ENCODE measurements around the gene ERC1.

Gene ERC1

DNA sequence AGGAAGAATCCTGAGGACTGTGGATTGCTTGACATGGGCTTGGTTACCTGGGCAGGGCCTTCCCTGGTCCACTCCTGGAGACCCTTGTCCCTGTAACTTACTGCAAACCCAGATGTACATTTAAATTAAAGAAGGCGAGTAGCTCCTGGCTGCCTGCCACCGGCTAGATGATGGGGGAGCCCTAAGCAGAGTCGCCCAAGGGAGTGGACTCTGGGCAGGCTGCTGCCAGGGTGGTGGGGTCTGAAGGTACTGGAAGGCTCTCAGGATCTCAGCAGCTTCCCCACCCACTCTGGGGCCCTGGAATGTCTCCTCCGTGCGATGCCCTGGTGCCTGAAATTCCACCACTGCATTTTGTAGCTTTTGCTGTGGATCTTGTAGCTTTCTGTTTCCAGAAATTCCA lies 528.6 kb downstream of the ERC1 start:
- Histone ChIP-seq H3K36me3 (replicated peaks; ENCODE audit: insufficient read depth, low read length) (no peaks in the 10 kb centered on the region), H3K4me1 (ENCODE audit: low read length) (no peaks in the 10 kb centered on the region), H2AFZ (ENCODE audit: low read length) (no peak overlapping the region), H3K9me2 (replicated peaks; ENCODE audit: insufficient read depth, low read length) (no peaks in the 10 kb centered on the region), H3F3A (ENCODE audit: insufficient read depth, low read length) (no peaks in the 10 kb centered on the region), H3K9me3 (replicated peaks; ENCODE audit: insufficient read depth, low read length) (no peaks in the 10 kb centered on the region), H3K9ac (ENCODE audit: low read length) (no peak overlapping the region), H4K20me1 (ENCODE audit: insufficient read depth, low read length) (no peaks in the 10 kb centered on the region), H3K4me2 (ENCODE audit: low read depth, low read length) (no peak overlapping the region), H3K27me3 (replicated peaks; ENCODE audit: insufficient read depth, low read length) (no peaks in the 10 kb centered on the region), H3K27ac (ENCODE audit: low read length) (no peak overlapping the region), H3K4me3 (ENCODE audit: low read length) (no peak overlapping the region), H3K79me2 (ENCODE audit: low read length) (no peaks in the 10 kb centered on the region)
- TF ChIP-seq, protein P1, sequence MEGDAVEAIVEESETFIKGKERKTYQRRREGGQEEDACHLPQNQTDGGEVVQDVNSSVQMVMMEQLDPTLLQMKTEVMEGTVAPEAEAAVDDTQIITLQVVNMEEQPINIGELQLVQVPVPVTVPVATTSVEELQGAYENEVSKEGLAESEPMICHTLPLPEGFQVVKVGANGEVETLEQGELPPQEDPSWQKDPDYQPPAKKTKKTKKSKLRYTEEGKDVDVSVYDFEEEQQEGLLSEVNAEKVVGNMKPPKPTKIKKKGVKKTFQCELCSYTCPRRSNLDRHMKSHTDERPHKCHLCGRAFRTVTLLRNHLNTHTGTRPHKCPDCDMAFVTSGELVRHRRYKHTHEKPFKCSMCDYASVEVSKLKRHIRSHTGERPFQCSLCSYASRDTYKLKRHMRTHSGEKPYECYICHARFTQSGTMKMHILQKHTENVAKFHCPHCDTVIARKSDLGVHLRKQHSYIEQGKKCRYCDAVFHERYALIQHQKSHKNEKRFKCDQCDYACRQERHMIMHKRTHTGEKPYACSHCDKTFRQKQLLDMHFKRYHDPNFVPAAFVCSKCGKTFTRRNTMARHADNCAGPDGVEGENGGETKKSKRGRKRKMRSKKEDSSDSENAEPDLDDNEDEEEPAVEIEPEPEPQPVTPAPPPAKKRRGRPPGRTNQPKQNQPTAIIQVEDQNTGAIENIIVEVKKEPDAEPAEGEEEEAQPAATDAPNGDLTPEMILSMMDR (IDR thresholded peaks at IDR 0.05; ENCODE audit: low read length), result no peak
- TF ChIP-seq EZH2 (optimal IDR thresholded peaks at IDR 0.05; ENCODE audit: low read depth, low read length), result no peak
- TF ChIP-seq EZH2phosphoT487 (IDR thresholded peaks at IDR 0.05; ENCODE audit: low read length), result no peak
- no peak for DNase-seq

DNA sequence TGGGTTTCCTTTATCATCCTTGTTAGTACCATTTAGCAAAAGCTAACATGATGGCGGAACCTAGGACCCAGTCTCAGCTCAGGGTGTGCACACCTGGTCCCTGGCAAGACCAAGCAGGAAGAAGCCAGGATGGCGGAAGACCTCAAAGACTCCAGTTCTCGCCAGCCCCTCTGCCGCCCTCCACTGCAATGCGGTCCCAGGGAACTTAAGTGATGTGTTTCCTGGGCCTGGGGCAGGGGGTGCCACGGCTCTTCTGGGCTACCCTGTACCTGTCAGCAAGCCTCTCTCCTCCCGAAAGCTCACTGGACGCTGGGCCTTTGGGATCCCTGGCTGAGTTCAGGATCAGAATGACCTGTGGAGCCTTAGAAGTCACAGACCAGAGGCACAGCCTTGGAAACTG lies 532.0 kb downstream of the ERC1 start:
- Histone ChIP-seq H3K4me1 (ENCODE audit: low read length) (no peaks in the 10 kb centered on the region), H3K9me3 (replicated peaks; ENCODE audit: insufficient read depth, low read length) (no peaks in the 10 kb centered on the region), H3K79me2 (ENCODE audit: low read length) (peaks cover 11% of the 10 kb centered on the region; the same call in 1 of the 2 replicates), H3K9me2 (replicated peaks; ENCODE audit: insufficient read depth, low read length) (no peaks in the 10 kb centered on the region), H3K27me3 (replicated peaks; ENCODE audit: insufficient read depth, low read length) (no peaks in the 10 kb centered on the region), H3F3A (ENCODE audit: insufficient read depth, low read length) (no peaks in the 10 kb centered on the region), H3K27ac (ENCODE audit: low read length) (no peak overlapping the region), H2AFZ (ENCODE audit: low read length) (no peak overlapping the region), H3K9ac (ENCODE audit: low read length) (no peak overlapping the region), H4K20me1 (ENCODE audit: insufficient read depth, low read length) (no peaks in the 10 kb centered on the region), H3K4me3 (ENCODE audit: low read length) (no peak overlapping the region), H3K4me2 (ENCODE audit: low read depth, low read length) (no peak overlapping the region), H3K36me3 (replicated peaks; ENCODE audit: insufficient read depth, low read length) (no peaks in the 10 kb centered on the region)
- no peak for TF ChIP-seq EZH2 (optimal IDR thresholded peaks at IDR 0.05; ENCODE audit: low read depth, low read length)
- TF ChIP-seq EZH2phosphoT487 (IDR thresholded peaks at IDR 0.05; ENCODE audit: low read length), result no peak
- TF ChIP-seq, protein P1 (IDR thresholded peaks at IDR 0.05; ENCODE audit: low read length), result no peak
- DNase-seq, result no peak

DNA sequence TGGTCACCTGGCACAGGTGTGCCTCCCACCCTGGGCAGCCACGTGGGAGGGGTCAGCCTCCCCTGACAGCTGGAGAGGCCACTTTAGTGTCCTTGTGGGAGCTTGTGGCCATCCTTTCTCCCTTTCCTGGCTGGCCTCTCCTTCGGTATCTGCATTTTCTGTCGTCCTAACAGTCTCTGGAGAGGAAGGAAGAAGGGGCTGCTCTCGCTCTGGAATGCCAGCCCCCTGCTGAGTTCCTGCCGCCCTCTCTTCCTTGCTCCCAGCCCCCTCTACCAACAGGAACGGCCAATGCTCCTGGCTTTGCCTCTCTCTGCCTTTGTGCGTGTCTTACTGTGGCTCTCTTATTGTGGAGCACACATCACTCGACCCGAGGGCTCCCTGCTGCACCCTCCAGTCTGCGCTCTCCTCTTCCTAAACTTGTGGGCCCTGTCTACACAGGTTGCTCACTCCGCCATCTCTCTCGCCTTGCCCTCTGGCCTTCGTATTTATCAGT lies 532.6 kb downstream of the ERC1 start:
- Histone ChIP-seq H3K4me2 (ENCODE audit: low read depth, low read length) (no peak overlapping the region), H3K79me2 (ENCODE audit: low read length) (peaks cover 17% of the 10 kb centered on the region), H3K4me3 (ENCODE audit: low read length) (no peak overlapping the region), H3K4me1 (ENCODE audit: low read length) (no peaks in the 10 kb centered on the region), H3K27ac (ENCODE audit: low read length) (no peak overlapping the region), H4K20me1 (ENCODE audit: insufficient read depth, low read length) (no peaks in the 10 kb centered on the region), H2AFZ (ENCODE audit: low read length) (no peak overlapping the region), H3K36me3 (replicated peaks; ENCODE audit: insufficient read depth, low read length) (no peaks in the 10 kb centered on the region), H3F3A (ENCODE audit: insufficient read depth, low read length) (no peaks in the 10 kb centered on the region), H3K27me3 (replicated peaks; ENCODE audit: insufficient read depth, low read length) (no peaks in the 10 kb centered on the region), H3K9ac (ENCODE audit: low read length) (no peak overlapping the region), H3K9me3 (replicated peaks; ENCODE audit: insufficient read depth, low read length) (no peaks in the 10 kb centered on the region), H3K9me2 (replicated peaks; ENCODE audit: insufficient read depth, low read length) (no peaks in the 10 kb centered on the region)
- no peak for TF ChIP-seq EZH2 (optimal IDR thresholded peaks at IDR 0.05; ENCODE audit: low read depth, low read length)
- TF ChIP-seq, protein P1 (IDR thresholded peaks at IDR 0.05; ENCODE audit: low read length), result no peak
- TF ChIP-seq EZH2phosphoT487 (IDR thresholded peaks at IDR 0.05; ENCODE audit: low read length), result no peak
- DNase-seq, result no peak

All from MM.1S (cell line).